Thoracic aorta (tissue), 2 donors: Measurements from ENCODE around the gene E2F6. TPM values are rescaled to one million over a fixed set of nuclear protein-coding genes. Genes with fewer than 3 reads are reported as not detected.

Source experiments
- ATAC-seq: fragments of 150-250 bp; one replicate; pipeline ENCODE4 v1.8.0; 2017; ENCODE audit warnings: low read depth; ENCODE audit not compliant: insufficient number of reproducible peaks, low FRiP score
- DNase-seq: peaks from one replicate; pipeline ENCODE4 v3.0.0-alpha.2; 2020; ENCODE audit warnings: low spot score
- H3K27ac ChIP-seq, 2 donors: fragments of 200-600 bp; sonication (generic); 1 replicate in 1 of 2; 2 replicates in 1 of 2; pipeline ENCODE4 v1.5.1; 2016; ENCODE audit warnings: mild to moderate bottlenecking in 2 of 2, moderate library complexity in 2 of 2
- H3K27me3 ChIP-seq: fragments of 200-600 bp; sonication (generic); replicated peaks from 2 replicates; pipeline ENCODE4 v1.6.0; 2016; ENCODE audit warnings: mild to moderate bottlenecking; ENCODE audit not compliant: insufficient read depth
- H3K36me3 ChIP-seq: fragments of 200-600 bp; sonication (generic); one replicate; pipeline ENCODE4 v1.5.1; 2016
- H3K4me1 ChIP-seq, 2 donors: fragments of 200-600 bp; sonication (generic); 1 replicate in 1 of 2; 2 replicates in 1 of 2; pipeline versions ENCODE4 v1.5.1 to v1.6.0; 2016; ENCODE audit warnings: low read depth in 2 of 2, mild to moderate bottlenecking in 1 of 2; ENCODE audit not compliant: control insufficient read depth in 1 of 2
- H3K4me3 ChIP-seq: fragments of 200-600 bp; sonication (generic); 2 replicates; pipeline ENCODE4 v1.5.1; 2016; ENCODE audit warnings: mild to moderate bottlenecking
- H3K9me3 ChIP-seq: fragments of 200-600 bp; sonication (generic); 2 replicates; pipeline ENCODE4 v1.5.1; 2016
- total RNA-seq, 2 donors: library from RNA; depleted of rRNA; stranded (reverse); fragments of >200 nt; gene quantifications; one replicate each; pipeline versions ENCODE4 v1.1.0 to v1.2.3, GENCODE V29; 2016
- TF ChIP-seq, protein P1 (sequence below): fragments of 200-600 bp; sonication (generic); IDR thresholded peaks from one replicate; pipeline ENCODE4 v1.5.1; 2019; ENCODE audit warnings: antibody characterized with exemption

E2F6 gene
- total RNA-seq, 2 donors from 2014 or later, result 4.2 to 16.6 TPM

DNA sequence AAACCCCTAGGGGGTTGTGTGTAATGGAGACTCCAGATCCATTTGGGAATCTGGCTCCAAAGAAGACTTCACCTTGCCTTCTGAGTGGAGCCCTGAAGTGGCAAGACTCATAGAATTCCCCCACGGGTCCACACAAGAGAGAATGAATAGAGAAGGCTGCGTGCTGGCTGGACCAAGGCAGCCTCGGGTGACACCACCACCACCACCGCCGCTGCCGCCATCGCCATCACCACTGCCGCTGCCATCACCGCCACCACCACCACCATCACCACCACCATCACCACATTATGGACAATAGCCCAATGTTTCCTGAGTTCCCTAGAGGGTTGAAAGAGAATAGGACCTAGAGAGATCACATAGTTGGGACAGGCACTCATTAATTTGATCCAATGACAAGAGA is 63.5 kb downstream of the E2F6 start:
- TF ChIP-seq, protein P1, sequence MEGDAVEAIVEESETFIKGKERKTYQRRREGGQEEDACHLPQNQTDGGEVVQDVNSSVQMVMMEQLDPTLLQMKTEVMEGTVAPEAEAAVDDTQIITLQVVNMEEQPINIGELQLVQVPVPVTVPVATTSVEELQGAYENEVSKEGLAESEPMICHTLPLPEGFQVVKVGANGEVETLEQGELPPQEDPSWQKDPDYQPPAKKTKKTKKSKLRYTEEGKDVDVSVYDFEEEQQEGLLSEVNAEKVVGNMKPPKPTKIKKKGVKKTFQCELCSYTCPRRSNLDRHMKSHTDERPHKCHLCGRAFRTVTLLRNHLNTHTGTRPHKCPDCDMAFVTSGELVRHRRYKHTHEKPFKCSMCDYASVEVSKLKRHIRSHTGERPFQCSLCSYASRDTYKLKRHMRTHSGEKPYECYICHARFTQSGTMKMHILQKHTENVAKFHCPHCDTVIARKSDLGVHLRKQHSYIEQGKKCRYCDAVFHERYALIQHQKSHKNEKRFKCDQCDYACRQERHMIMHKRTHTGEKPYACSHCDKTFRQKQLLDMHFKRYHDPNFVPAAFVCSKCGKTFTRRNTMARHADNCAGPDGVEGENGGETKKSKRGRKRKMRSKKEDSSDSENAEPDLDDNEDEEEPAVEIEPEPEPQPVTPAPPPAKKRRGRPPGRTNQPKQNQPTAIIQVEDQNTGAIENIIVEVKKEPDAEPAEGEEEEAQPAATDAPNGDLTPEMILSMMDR, result no peak
- ATAC-seq, result no peak
- H3K27ac ChIP-seq, result no peak overlapping the region
- no peaks in the 10 kb centered on the region for H3K36me3 ChIP-seq
- H3K4me1 ChIP-seq, result peaks cover 11 to 30% of the 10 kb centered on the region in 2 donors
- DNase-seq, result no peak
- no peaks in the 10 kb centered on the region for H3K27me3 ChIP-seq
- no peak overlapping the region for H3K4me3 ChIP-seq
- no peaks in the 10 kb centered on the region for H3K9me3 ChIP-seq

DNA sequence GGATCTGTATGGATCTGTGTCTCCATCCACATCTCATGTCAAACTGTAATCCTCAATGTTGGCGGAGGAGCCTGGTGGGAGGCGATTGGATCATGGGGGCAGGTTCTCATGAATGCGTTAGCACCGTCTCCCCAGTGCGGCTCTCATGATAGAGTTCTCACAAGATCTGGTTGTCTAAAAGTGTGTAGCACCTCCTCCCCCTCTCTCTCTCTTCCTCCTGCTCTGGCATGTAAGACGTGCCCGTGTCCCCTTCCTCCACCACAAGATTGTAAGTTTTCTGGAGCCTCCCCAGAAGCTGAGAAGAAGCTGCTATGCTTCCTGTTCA is 66.6 kb downstream of the E2F6 start:
- H3K27me3 ChIP-seq, result no peaks in the 10 kb centered on the region
- H3K4me3 ChIP-seq, result no peak overlapping the region
- H3K9me3 ChIP-seq, result no peaks in the 10 kb centered on the region
- H3K36me3 ChIP-seq, result no peaks in the 10 kb centered on the region
- no peak for ATAC-seq
- H3K27ac ChIP-seq, result no peak overlapping the region
- TF ChIP-seq, protein P1, result no peak
- DNase-seq, result no peak
- peaks cover 2 to 14% of the 10 kb centered on the region in 2 donors for H3K4me1 ChIP-seq

DNA sequence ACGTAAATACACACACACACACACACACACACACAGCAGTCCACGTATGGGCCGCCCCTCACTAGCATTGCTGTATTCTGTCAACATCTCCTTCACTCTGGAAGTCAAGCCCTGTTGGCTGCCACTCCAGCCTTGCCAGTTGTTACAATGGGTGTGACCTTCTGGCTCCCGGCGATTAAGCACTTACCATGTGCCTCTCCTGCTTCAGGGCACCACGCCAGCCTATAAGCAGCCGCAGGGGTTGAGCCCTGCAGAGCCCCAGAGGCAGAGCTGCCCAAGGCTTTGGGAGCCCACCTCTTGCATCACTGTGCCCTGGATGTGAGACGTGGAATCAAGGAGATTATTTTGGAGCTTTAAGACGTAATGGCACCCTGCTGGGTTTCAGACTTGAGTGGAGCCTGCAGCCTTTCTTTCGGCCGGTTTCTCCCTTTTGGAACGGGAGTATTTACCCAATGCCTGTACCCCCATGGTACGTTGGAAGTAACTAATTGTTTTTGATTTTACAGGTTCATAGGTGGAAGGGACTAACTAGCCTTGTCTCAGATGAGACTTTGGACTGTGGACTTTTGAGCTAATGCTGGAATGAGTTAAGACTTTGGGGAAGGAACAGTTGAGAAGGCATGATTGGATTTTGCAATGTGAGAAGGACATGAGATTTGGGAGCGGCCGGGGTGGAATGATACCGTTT is 67.1 kb downstream of the E2F6 start:
- Histone ChIP-seq H3K4me1 (peaks cover 2 to 19% of the 10 kb centered on the region in 2 donors), H3K36me3 (no peaks in the 10 kb centered on the region), H3K27ac (no peak overlapping the region), H3K9me3 (no peaks in the 10 kb centered on the region), H3K4me3 (no peak overlapping the region), H3K27me3 (no peaks in the 10 kb centered on the region)
- no peak for ATAC-seq
- TF ChIP-seq, protein P1, result no peak
- DNase-seq, result no peak

DNA sequence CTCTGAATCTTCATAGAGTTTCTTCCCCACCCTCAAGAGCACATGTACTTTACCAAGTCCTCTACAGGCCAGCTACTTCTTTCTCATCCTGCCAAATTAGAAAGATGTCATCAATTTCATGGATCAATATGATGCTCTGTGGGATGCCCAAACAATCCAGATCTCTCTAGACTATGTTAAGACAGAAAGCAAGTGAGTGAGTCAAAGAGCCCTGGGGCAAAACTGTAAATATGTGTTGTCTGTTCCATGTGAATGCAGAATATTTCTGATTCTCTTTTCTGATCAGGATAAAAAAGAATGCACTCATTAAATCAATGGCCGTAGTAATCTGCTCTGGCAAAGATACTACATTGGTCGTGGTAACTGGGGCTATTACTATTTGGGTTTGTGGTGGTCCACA is 68.4 kb downstream of the E2F6 start:
- Histone ChIP-seq H3K27me3 (no peaks in the 10 kb centered on the region), H3K36me3 (no peaks in the 10 kb centered on the region), H3K4me3 (no peak overlapping the region), H3K4me1 (peaks cover 5 to 31% of the 10 kb centered on the region in 2 donors), H3K9me3 (no peaks in the 10 kb centered on the region), H3K27ac (no peak overlapping the region)
- TF ChIP-seq, protein P1, result no peak
- DNase-seq, result no peak
- ATAC-seq, result no peak

DNA sequence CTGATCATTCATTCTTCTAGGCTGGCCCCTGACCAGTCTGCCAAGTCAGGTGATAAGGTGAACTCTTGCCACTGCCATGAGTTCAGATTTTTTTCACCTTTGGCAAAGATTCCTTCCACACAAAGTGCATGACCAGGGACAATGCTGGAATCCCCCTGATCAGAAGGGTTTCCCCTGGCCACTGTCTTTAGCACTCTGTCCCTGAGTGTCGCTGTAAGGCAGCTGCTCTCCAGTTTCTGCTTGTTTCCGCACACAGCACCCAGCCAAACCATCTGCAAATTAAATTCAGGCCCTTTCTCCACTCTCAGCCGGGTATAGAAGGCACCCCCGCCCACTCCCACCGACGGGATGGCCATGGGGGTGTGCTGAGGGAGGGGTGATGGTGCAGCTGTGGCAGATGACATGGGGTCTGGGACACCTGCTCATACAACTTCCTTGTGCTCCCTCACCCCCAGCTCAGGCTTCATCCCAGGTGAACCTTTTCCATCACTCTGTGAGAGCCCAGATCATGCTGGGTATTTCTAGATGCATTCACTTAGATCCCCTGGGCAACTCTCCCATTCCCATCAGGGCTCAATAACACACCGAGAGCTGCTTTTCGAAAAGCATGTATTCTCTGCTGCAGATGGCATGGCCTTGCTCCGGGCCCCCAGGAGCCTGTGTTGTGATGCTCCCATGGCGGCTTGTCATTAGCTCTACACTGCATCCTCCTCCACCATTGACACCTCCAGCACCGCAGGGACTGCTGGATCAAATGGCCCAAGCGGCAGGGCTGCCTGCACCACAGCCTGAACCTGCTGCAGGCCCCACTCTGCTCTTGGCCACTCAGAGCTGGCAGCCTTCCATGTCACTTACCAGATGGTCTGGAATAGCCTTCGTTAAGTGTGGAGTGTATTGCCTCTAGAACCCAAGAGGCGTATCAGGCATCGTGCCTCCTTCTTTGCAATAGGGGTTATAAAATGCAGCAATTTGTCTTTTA is 69.2 kb downstream of the E2F6 start:
- no peak overlapping the region for H3K27ac ChIP-seq
- DNase-seq, result no peak
- H3K4me3 ChIP-seq, result no peak overlapping the region
- no peaks in the 10 kb centered on the region for H3K27me3 ChIP-seq
- no peaks in the 10 kb centered on the region for H3K36me3 ChIP-seq
- TF ChIP-seq, protein P1, result no peak
- no peaks in the 10 kb centered on the region for H3K9me3 ChIP-seq
- peaks cover 12 to 39% of the 10 kb centered on the region in 2 donors for H3K4me1 ChIP-seq
- no peak for ATAC-seq
